Vagina (tissue), 2 donors: ENCODE data around the gene MTF1. TPM values are rescaled to one million over a fixed set of nuclear protein-coding genes. Genes with fewer than 3 reads are reported as not detected.

Experiments used
- DNase-seq, 2 donors: peaks; one replicate each; pipeline ENCODE4 v3.0.0-alpha.2; 2017; ENCODE audit errors: extremely low spot score in 2 of 2
- H3K27ac ChIP-seq: fragments of 200-600 bp; sonication (generic); one replicate; pipeline ENCODE4 v1.5.1; 2019
- H3K27me3 ChIP-seq: fragments of 200-600 bp; sonication (generic); one replicate; pipeline ENCODE4 v1.5.1; 2019
- H3K36me3 ChIP-seq, 2 donors: fragments of 200-600 bp; sonication (generic); one replicate each; pipeline ENCODE4 v1.5.1; 2017 to 2019
- H3K4me1 ChIP-seq: fragments of 200-600 bp; sonication (generic); one replicate; pipeline ENCODE4 v1.5.1; 2019
- H3K4me3 ChIP-seq, 2 donors: fragments of 200-600 bp; sonication (generic); 1 replicate in 1 of 2; 2 replicates in 1 of 2; pipeline ENCODE4 v1.5.1; 2016 to 2019
- H3K9me3 ChIP-seq: fragments of 200-600 bp; sonication (generic); one replicate; pipeline ENCODE4 v1.5.1; 2019
- POLR2A ChIP-seq, 2 donors: fragments of 450-650 bp; IDR thresholded peaks; one replicate each; pipeline ENCODE4 v1.6.1; 2017; ENCODE audit warnings: antibody characterized with exemption in 2 of 2, mild to moderate bottlenecking in 2 of 2, moderate library complexity in 2 of 2
- POLR2AphosphoS5 ChIP-seq, 2 donors: sonication (generic); formaldehyde crosslinking; IDR thresholded peaks; one replicate each; pipeline ENCODE4 v1.9.0; 2017; ENCODE audit warnings: antibody characterized with exemption in 2 of 2, mild to moderate bottlenecking in 2 of 2, low read depth in 1 of 2; ENCODE audit not compliant: insufficient read depth in 1 of 2
- intact Hi-C: fragments of 100-400 bp; cut with DNase I; formaldehyde crosslinking; loops from one replicate; pipeline ENCODE4 v1.15.1; 2023
- total RNA-seq: library from RNA; depleted of rRNA; stranded (reverse); fragments of >200 nt; gene quantifications from one replicate; pipeline ENCODE4 v1.2.3, GENCODE V29; 2016
- TF ChIP-seq, protein P1 (sequence below), 3 experiments: fragments of 450-650 bp in 2 of 3; fragments of 200-600 bp in 1 of 3; sonication (generic) in 1 of 3; IDR thresholded peaks; one replicate each; pipeline ENCODE4 v1.5.1; 2017 to 2019; ENCODE audit warnings: antibody characterized with exemption in 3 of 3, mild to moderate bottlenecking in 2 of 3, moderate library complexity in 2 of 3

Gene MTF1
- total RNA-seq, 1 donor from 2014 or later, result 9.3 TPM

DNA sequence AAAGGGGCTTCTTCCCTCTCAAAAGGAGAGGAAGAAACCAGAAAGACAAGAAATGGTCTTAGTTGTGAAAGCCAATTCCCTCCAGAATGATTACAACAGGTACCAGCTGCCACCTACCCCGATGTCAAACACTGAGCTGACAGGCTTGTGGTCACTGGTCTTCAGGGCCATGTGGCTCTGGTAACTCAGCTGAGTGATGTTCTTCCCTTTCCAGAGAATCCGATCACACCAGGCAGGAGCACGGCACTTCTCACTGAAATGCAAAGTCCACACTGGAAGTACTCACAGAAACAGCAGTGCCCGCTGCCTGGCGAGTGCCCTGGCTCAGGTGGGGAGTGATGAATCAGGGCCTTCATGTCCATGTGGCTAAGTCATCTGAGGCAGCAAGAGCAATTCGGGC, 18.7 kb upstream of the MTF1 start:
- DNase-seq, result no peak
- no peak overlapping the region for H3K4me3 ChIP-seq
- H3K36me3 ChIP-seq, result peaks cover 3 to 75% of the 10 kb centered on the region in 2 donors
- intact Hi-C loops, result no loop called here
- H3K27me3 ChIP-seq, result no peaks in the 10 kb centered on the region
- no peak for TF ChIP-seq POLR2A (IDR thresholded peaks at IDR 0.05)
- TF ChIP-seq POLR2AphosphoS5 (IDR thresholded peaks at IDR 0.05; ENCODE audit: insufficient read depth in 1 of 2, low read depth in 1 of 2), result no peak
- TF ChIP-seq, protein P1, sequence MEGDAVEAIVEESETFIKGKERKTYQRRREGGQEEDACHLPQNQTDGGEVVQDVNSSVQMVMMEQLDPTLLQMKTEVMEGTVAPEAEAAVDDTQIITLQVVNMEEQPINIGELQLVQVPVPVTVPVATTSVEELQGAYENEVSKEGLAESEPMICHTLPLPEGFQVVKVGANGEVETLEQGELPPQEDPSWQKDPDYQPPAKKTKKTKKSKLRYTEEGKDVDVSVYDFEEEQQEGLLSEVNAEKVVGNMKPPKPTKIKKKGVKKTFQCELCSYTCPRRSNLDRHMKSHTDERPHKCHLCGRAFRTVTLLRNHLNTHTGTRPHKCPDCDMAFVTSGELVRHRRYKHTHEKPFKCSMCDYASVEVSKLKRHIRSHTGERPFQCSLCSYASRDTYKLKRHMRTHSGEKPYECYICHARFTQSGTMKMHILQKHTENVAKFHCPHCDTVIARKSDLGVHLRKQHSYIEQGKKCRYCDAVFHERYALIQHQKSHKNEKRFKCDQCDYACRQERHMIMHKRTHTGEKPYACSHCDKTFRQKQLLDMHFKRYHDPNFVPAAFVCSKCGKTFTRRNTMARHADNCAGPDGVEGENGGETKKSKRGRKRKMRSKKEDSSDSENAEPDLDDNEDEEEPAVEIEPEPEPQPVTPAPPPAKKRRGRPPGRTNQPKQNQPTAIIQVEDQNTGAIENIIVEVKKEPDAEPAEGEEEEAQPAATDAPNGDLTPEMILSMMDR (IDR thresholded peaks at IDR 0.05), result no peak
- H3K27ac ChIP-seq, result no peak overlapping the region
- H3K4me1 ChIP-seq, result no peaks in the 10 kb centered on the region
- H3K9me3 ChIP-seq, result no peaks in the 10 kb centered on the region

DNA sequence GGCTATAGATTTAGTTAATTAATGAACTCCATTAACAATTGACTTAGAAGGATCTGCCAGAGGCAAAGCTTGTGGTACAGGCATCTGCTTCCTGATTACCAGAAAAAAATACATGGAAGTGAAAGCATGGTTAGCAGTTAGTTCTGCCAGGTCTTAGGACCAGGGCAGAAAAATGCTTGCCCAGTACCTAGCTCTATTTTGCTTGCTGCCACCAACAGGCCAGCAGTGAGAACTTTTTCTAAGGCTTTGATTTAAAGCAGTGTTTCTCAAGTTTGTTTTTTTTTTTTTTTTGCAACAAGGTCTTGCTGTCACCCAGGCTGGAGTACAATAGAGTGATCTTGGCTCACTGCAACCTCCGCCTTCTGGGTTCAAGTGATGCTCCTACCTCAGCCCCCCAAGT, 16.4 kb upstream of the MTF1 start:
- intact Hi-C loops, result no loop called here
- DNase-seq, result no peak
- H3K9me3 ChIP-seq, result no peaks in the 10 kb centered on the region
- TF ChIP-seq, protein P1 (IDR thresholded peaks at IDR 0.05), result no peak
- TF ChIP-seq POLR2AphosphoS5 (IDR thresholded peaks at IDR 0.05; ENCODE audit: insufficient read depth in 1 of 2, low read depth in 1 of 2), result no peak
- no peak for TF ChIP-seq POLR2A (IDR thresholded peaks at IDR 0.05)
- no peaks in the 10 kb centered on the region for H3K4me1 ChIP-seq
- H3K36me3 ChIP-seq, result peaks cover 3 to 69% of the 10 kb centered on the region in 2 donors
- H3K27ac ChIP-seq, result no peak overlapping the region
- no peaks in the 10 kb centered on the region for H3K27me3 ChIP-seq
- no peak overlapping the region for H3K4me3 ChIP-seq

DNA sequence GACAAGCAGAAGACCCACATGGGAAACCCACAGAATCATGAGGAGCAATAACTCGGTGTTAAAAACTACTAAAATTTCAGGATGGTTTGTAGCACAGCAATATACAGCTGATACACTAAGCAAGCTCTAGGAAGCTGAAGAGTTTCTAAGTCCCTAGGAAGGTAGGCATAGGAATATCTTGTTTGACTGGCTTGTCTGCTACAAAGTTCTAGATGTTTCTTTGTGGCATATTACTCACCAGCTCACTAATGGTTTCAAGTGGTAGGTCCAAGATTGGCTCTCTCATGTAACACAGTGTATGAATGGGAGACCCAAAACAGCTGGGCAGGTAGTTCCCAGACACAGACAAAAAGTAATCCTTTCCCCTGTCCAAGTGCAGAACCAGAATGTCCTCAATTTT, 13.3 kb upstream of the MTF1 start:
- no peak overlapping the region for H3K4me3 ChIP-seq
- no peak overlapping the region for H3K27ac ChIP-seq
- H3K4me1 ChIP-seq, result no peaks in the 10 kb centered on the region
- no peaks in the 10 kb centered on the region for H3K27me3 ChIP-seq
- peak in 1 of 2 donors; percentile 30 for TF ChIP-seq POLR2AphosphoS5 (IDR thresholded peaks at IDR 0.05; ENCODE audit: insufficient read depth in 1 of 2, low read depth in 1 of 2)
- no peak for TF ChIP-seq POLR2A (IDR thresholded peaks at IDR 0.05)
- TF ChIP-seq, protein P1 (IDR thresholded peaks at IDR 0.05), result no peak
- DNase-seq, result no peak
- peaks cover 3 to 54% of the 10 kb centered on the region in 2 donors for H3K36me3 ChIP-seq
- H3K9me3 ChIP-seq, result no peaks in the 10 kb centered on the region
- intact Hi-C loops, result no loop called here

DNA sequence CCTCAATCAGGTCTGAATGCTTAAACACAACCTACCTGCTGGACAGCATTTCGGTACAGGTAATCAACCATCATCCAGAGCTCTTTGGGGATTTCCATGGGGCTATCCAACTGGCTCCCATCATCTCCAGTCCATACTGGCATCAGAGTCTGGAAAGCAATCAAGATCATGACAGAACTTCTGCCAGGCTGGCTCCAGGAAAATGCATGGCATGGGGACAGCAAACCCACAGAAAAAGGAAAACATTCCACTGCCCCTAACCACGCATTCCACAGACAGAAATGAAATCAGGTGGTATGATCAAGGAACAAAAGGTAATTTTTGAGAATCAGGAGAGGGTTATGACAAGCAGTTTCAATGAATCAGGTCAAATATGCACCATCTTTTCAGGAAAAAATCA, 9.1 kb upstream of the MTF1 start:
- H3K4me3 ChIP-seq, result no peak overlapping the region
- DNase-seq, result no peak
- peaks cover 0 to 66% of the 10 kb centered on the region in 2 donors for H3K36me3 ChIP-seq
- H3K9me3 ChIP-seq, result no peaks in the 10 kb centered on the region
- no peaks in the 10 kb centered on the region for H3K27me3 ChIP-seq
- H3K27ac ChIP-seq, result no peak overlapping the region
- H3K4me1 ChIP-seq, result no peaks in the 10 kb centered on the region
- TF ChIP-seq POLR2A (IDR thresholded peaks at IDR 0.05) (no peak), POLR2AphosphoS5 (IDR thresholded peaks at IDR 0.05; ENCODE audit: insufficient read depth in 1 of 2, low read depth in 1 of 2) (no peak)
- TF ChIP-seq, protein P1 (IDR thresholded peaks at IDR 0.05), result no peak
- intact Hi-C loops, result no loop called here

DNA sequence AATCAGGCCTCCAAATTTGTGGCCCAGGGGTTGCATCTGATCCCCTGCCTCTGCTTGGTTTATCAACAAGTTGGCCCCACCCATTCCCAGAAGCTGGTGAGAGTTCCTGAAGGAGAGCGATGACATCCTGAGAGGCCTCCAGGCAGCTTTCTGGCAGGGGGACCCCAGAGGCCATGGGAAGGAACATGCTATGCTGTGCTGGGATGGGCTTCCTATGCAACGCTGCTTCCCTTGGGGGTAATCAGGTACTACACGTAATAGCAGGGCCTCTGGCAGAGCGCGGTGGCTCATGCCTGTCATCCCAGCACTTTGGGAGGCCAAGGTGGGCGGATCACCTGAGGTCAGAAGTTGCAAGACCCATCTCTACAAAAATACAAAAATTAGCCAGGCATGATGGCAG, 8.4 kb upstream of the MTF1 start:
- intact Hi-C loops, result no loop called here
- Histone ChIP-seq H3K36me3 (peaks cover 0 to 69% of the 10 kb centered on the region in 2 donors), H3K9me3 (no peaks in the 10 kb centered on the region), H3K27ac (no peak overlapping the region), H3K27me3 (no peaks in the 10 kb centered on the region), H3K4me1 (no peaks in the 10 kb centered on the region), H3K4me3 (no peak overlapping the region)
- DNase-seq, result no peak
- TF ChIP-seq POLR2A (IDR thresholded peaks at IDR 0.05), result no peak
- no peak for TF ChIP-seq POLR2AphosphoS5 (IDR thresholded peaks at IDR 0.05; ENCODE audit: insufficient read depth in 1 of 2, low read depth in 1 of 2)
- TF ChIP-seq, protein P1 (IDR thresholded peaks at IDR 0.05), result no peak
